ENCODE measurements around the gene ACOX3.

- TF ChIP-seq POLR2A (IDR thresholded peaks at IDR 0.05; ENCODE audit: low read length) (no peak), GATA1 (IDR thresholded peaks at IDR 0.05; ENCODE audit: low read depth, low read length) (no peak)
Observed at GRCh38 chr4:8474856-8475255, 34.3 kb upstream of the ACOX3 start.

Data from erythroblast (primary cell).